HL-60 (cell line): ENCODE data around the gene NRP1.

Experiments used
- DNase-seq, 2 experiments: peaks; one replicate each; pipeline ENCODE4 v3.0.0-alpha.2; 2010 to 2020; ENCODE audit warnings: low read depth in 1 of 2, low spot score in 1 of 2
- H3K27ac ChIP-seq: fragments of 250-450 bp; sonication (Bioruptor Pico); replicated peaks from 2 replicates; pipeline ENCODE4 v1.5.1; 2020; ENCODE audit warnings: mild to moderate bottlenecking, moderate library complexity
- H3K27me3 ChIP-seq: fragments of 250-450 bp; sonication (Bioruptor Pico); 2 replicates; pipeline ENCODE4 v1.5.1; 2021; ENCODE audit warnings: mild to moderate bottlenecking, moderate library complexity; ENCODE audit not compliant: insufficient read depth, poor library complexity, severe bottlenecking
- H3K4me3 ChIP-seq: replicated peaks from 2 replicates; pipeline ENCODE4 v1.5.1; 2011; ENCODE audit warnings: mild to moderate bottlenecking, control low read depth, low read length; ENCODE audit not compliant: insufficient read depth
- CTCF ChIP-seq: IDR thresholded peaks from one replicate; pipeline ENCODE4 v1.5.1; 2011; ENCODE audit warnings: low read length, control low read depth, inconsistent platforms; ENCODE audit not compliant: insufficient read depth
- GABPA ChIP-seq: IDR thresholded peaks from 2 replicates; pipeline ENCODE4 v1.6.1; 2012; ENCODE audit warnings: low read depth
- POLR2AphosphoS5 ChIP-seq: IDR thresholded peaks from 2 replicates; pipeline ENCODE4 v1.6.1; 2012; ENCODE audit warnings: low read depth
- REST ChIP-seq: IDR thresholded peaks from 2 replicates; pipeline ENCODE4 v1.6.1; 2012; ENCODE audit warnings: low read depth; ENCODE audit not compliant: insufficient replicate concordance
- SPI1 ChIP-seq: IDR thresholded peaks from 2 replicates; pipeline ENCODE4 v1.6.1; 2012; ENCODE audit warnings: low read depth, mild to moderate bottlenecking, borderline replicate concordance

The NRP1 gene

GRCh38 chr10:33326933-33327332, 7.5 kb downstream of the NRP1 start:
- no peak for DNase-seq
- H3K27me3 ChIP-seq, result peaks cover 6% of the 10 kb centered on the region
- no peak overlapping the region for H3K4me3 ChIP-seq
- TF ChIP-seq POLR2AphosphoS5 (no peak), REST (no peak), SPI1 (no peak), CTCF (no peak), GABPA (no peak)
- H3K27ac ChIP-seq, result no peak overlapping the region

- no peak for DNase-seq
- H3K27me3 ChIP-seq, result peaks cover 1% of the 10 kb centered on the region
- H3K27ac ChIP-seq, result no peak overlapping the region
- no peak overlapping the region for H3K4me3 ChIP-seq
- TF ChIP-seq GABPA (no peak), POLR2AphosphoS5 (no peak), CTCF (no peak), SPI1 (no peak), REST (no peak)
Measured at GRCh38 chr10:33325929-33326328, 8.5 kb downstream of the NRP1 start.

GRCh38 chr10:33323721-33324120, 10.7 kb downstream of the NRP1 start:
- no peak for DNase-seq
- H3K4me3 ChIP-seq, result no peak overlapping the region
- H3K27ac ChIP-seq, result no peak overlapping the region
- H3K27me3 ChIP-seq, result no peaks in the 10 kb centered on the region
- TF ChIP-seq POLR2AphosphoS5, result no peak
- TF ChIP-seq REST, result no peak
- TF ChIP-seq SPI1, result no peak
- no peak for TF ChIP-seq CTCF
- no peak for TF ChIP-seq GABPA
